ENCODE measurements around the gene SMAD2. TPM values are rescaled to one million over a fixed set of nuclear protein-coding genes. Genes with fewer than 3 reads are reported as not detected.

SMAD2 gene
- polyA plus RNA-seq, 2 of the 4 experiments (the other 2 are of a cell fraction), result 131 to 229 TPM

DNA sequence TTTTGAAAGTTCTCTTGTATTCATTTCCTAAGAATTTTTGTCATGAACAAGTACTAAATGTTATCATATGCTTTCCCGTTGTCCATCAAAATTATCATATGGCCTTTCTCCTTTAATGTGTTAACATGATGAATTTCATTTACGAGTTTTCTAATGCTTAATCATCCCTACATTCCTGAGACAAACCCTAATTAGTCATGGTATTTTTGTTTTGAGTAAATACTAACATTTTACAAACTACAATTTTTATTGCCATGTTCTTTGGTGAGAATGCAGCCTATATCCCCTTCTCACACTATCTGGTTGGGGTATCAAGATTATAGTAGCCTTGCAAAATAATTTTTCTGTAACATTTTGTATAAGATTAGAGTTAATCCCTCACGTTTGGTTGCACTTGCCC lies 14.5 kb downstream of the SMAD2 start:
- no peak overlapping the region for H3K4me3 ChIP-seq
- TF ChIP-seq HOXB5 (CRISPR knock-in tag; IDR thresholded peaks at IDR 0.05) (no peak), ZNF302 (CRISPR knock-in tag; IDR thresholded peaks at IDR 0.05) (no peak), POLR2A (IDR thresholded peaks at IDR 0.05; ENCODE audit: low read length) (no peak)
- TF ChIP-seq, protein P1, sequence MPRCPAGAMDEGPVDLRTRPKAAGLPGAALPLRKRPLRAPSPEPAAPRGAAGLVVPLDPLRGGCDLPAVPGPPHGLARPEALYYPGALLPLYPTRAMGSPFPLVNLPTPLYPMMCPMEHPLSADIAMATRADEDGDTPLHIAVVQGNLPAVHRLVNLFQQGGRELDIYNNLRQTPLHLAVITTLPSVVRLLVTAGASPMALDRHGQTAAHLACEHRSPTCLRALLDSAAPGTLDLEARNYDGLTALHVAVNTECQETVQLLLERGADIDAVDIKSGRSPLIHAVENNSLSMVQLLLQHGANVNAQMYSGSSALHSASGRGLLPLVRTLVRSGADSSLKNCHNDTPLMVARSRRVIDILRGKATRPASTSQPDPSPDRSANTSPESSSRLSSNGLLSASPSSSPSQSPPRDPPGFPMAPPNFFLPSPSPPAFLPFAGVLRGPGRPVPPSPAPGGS (IDR thresholded peaks at IDR 0.05), result no peak
- no peak overlapping the region; a peak in 1 of 6 replicates for H3K27ac ChIP-seq
- H3K4me2 ChIP-seq, result peak overlapping the region; percentile 36
- no peaks in the 10 kb centered on the region for H3K9me3 ChIP-seq
- 68% methylated on average over 3 of the region's 3 CpGs for WGBS (ENCODE audit: missing lambda C conversion rate)
- DNase-seq (ENCODE audit: low read depth in 1 of 2, low spot score in 1 of 2) (no peak), ATAC-seq (no peak), FAIRE-seq (no peak)
- H3K4me1 ChIP-seq, result peaks cover 98% of the 10 kb centered on the region
- ChIA-PET POLR2A (no interaction called here), CTCF (no interaction called here)

DNA sequence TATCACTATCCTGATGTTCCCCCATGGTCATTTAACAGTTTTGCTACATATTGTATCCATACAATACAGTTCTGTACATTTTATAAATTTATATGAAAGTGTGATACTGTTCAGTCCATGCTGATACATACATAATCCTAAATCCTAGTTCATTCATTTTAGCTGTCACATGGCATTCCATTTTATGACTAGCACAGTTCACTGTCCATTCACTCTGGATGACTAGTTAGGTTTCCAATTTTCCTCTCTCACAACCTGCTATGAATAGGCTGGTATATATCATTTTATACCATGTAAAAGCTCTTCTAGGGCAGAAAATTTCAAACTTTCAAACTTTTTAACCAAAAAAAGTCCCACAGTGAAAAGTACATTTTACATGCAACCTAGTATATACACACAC lies 15.2 kb downstream of the SMAD2 start:
- no peak for DNase-seq (ENCODE audit: low read depth in 1 of 2, low spot score in 1 of 2)
- Histone ChIP-seq H3K4me2 (peak overlapping the region; percentile 36), H3K9me3 (no peaks in the 10 kb centered on the region), H3K4me1 (peaks cover 97% of the 10 kb centered on the region), H3K4me3 (no peak overlapping the region), H3K27ac (peak overlapping the region in 1 of 2 experiments; percentile 50; a peak in 2 of 6 replicates)
- TF ChIP-seq HOXB5 (CRISPR knock-in tag; IDR thresholded peaks at IDR 0.05) (no peak), RFX5 (IDR thresholded peaks at IDR 0.05) (no peak), CHD4 (IDR thresholded peaks at IDR 0.05; ENCODE audit: borderline replicate concordance) (no peak), HDAC2 (IDR thresholded peaks at IDR 0.05) (no peak), NFE2L2 (conservative IDR thresholded peaks at IDR 0.05; ENCODE audit: low read length) (no peak), RCOR1 (IDR thresholded peaks at IDR 0.05; ENCODE audit: low read depth, low read length) (no peak), EP300 (IDR thresholded peaks at IDR 0.05) (no peak), RARB (CRISPR knock-in tag; IDR thresholded peaks at IDR 0.05) (no peak), HEYL (CRISPR knock-in tag; IDR thresholded peaks at IDR 0.05) (no peak), FOSB (CRISPR knock-in tag; IDR thresholded peaks at IDR 0.05) (no peak), BHLHE40 (IDR thresholded peaks at IDR 0.05; ENCODE audit: low read depth, low read length) (no peak), ESRRA (IDR thresholded peaks at IDR 0.05; ENCODE audit: borderline replicate concordance, low read length) (no peak), HOXB13 (CRISPR knock-in tag; IDR thresholded peaks at IDR 0.05; ENCODE audit: low read depth) (no peak), ZSCAN20 (CRISPR knock-in tag; IDR thresholded peaks at IDR 0.05) (no peak)
- TF ChIP-seq, protein P1 (IDR thresholded peaks at IDR 0.05), result no peak
- ChIA-PET POLR2A (no interaction called here), CTCF (no interaction called here)
- FAIRE-seq, result no peak
- ATAC-seq, result no peak; a peak in 1 of 6 replicates

DNA sequence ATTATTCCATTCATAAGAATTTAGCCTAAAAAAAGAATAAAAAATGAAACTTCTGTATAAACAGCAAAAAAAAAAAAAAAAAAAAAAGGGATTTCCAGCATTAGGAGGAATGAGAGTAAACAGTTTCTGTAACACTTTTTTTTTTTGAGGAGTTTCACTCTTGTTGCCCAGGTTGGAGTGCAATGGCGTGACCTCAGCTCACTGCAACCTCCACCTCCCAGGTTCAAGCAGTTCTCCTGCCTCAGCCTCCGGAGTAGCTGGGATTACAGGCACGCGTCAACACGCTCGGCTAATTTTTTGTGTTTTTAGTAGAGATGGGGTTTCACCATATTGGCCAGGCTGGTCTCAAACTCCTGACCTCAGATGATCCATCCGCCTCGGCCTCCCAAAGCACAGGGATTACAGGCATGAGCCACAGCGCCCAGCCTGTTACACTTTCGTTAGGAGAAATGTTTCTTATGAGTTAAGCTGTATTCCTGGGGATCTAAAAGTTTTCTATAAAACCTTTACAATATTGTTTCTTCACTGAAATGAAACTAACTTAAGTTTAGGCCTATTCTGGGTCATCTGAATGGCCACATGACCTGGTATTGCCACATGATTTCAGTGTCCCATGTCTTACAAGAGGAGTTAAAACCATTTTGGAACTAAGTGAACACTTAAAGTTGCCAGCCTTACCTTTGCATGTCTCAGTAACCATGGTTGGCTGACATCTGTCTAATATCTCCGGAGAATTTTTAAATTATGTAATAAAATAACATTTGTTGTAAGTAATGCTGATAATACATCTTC lies 17.5 kb downstream of the SMAD2 start:
- TF ChIP-seq CEBPB (IDR thresholded peaks at IDR 0.05) (no peak), RCOR1 (IDR thresholded peaks at IDR 0.05; ENCODE audit: low read depth, low read length) (no peak), HOXB13 (CRISPR knock-in tag; IDR thresholded peaks at IDR 0.05; ENCODE audit: low read depth) (no peak)
- TF ChIP-seq, protein P2, sequence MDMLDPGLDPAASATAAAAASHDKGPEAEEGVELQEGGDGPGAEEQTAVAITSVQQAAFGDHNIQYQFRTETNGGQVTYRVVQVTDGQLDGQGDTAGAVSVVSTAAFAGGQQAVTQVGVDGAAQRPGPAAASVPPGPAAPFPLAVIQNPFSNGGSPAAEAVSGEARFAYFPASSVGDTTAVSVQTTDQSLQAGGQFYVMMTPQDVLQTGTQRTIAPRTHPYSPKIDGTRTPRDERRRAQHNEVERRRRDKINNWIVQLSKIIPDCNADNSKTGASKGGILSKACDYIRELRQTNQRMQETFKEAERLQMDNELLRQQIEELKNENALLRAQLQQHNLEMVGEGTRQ (IDR thresholded peaks at IDR 0.05), result peak; percentile 48; the same call in 1 of the 2 replicates
- ChIA-PET POLR2A (no interaction called here), CTCF (interaction anchor here (0.9 to 1.9 kb wide), 2 partner anchors 14 to 95 kb away, joined by 3 to 4 read pairs; no protein-coding TSS in a partner anchor)
- Histone ChIP-seq H3K9me3 (no peaks in the 10 kb centered on the region), H3K4me3 (no peak overlapping the region), H3K4me1 (peaks cover 94% of the 10 kb centered on the region), H3K27ac (peak overlapping the region; percentile 19 to 67; a peak in 4 of 6 replicates), H3K4me2 (peak overlapping the region; percentile 36; the same call in 2 of the 3 replicates)
- WGBS (ENCODE audit: missing lambda C conversion rate), result 92% methylated on average over 11 of the region's 11 CpGs
- ATAC-seq, result no peak
- no peak for FAIRE-seq
- no peak for DNase-seq (ENCODE audit: low read depth in 1 of 2, low spot score in 1 of 2)
